CD4-positive, alpha-beta T cell (primary cell): Measurements from ENCODE around the gene SUPT3H. TPM values are rescaled to one million over a fixed set of nuclear protein-coding genes. Genes with fewer than 3 reads are reported as not detected.

Experiments
- ATAC-seq: fragments of 200-7000 bp; cut with Tn5 transposase; one replicate; pipeline ENCODE4 v1.10.0; 2022; ENCODE audit warnings: mild to moderate bottlenecking; ENCODE audit not compliant: poor library complexity
- CTCF ChIA-PET: fragments of 350-600 bp; sonication (Branson Sonifier 250); formaldehyde crosslinking; loops from one replicate; lab custom pipeline; 2021; ENCODE audit warnings: antibody characterized with exemption, inconsistent platforms; lab: Charles Lee
- POLR2A ChIA-PET: fragments of 350-600 bp; sonication (Branson Sonifier 250); formaldehyde crosslinking; loops from one replicate; lab custom pipeline; 2021; ENCODE audit warnings: antibody characterized with exemption, inconsistent platforms; lab: Charles Lee
- DNase-seq, 14 experiments: peaks; one replicate each; pipeline ENCODE4 v3.0.0-alpha.2; 2013 to 2020; ENCODE audit warnings: mixed read lengths in 2 of 14
- H3K27ac ChIP-seq, 2 donors: one replicate each; pipeline versions ENCODE4 v1.5.1 to v1.7.0; 2013; ENCODE audit warnings: low read length in 2 of 2, low read depth in 1 of 2, mild to moderate bottlenecking in 1 of 2
- H3K27me3 ChIP-seq, 2 experiments: 1 replicate in 1 of 2; 2 replicates in 1 of 2; pipeline versions ENCODE4 v1.6.1 to v1.7.0; 2013; ENCODE audit warnings: low read length in 2 of 2, control low read depth in 1 of 2, mild to moderate bottlenecking in 1 of 2, moderate library complexity in 1 of 2; ENCODE audit not compliant: insufficient read depth in 2 of 2, control insufficient read depth in 1 of 2
- H3K36me3 ChIP-seq: one replicate; pipeline ENCODE4 v1.6.1; 2013; ENCODE audit warnings: low read length, control low read depth; ENCODE audit not compliant: insufficient read depth
- H3K4me1 ChIP-seq: one replicate; pipeline ENCODE4 v1.6.1; 2013; ENCODE audit warnings: low read length, control low read depth; ENCODE audit not compliant: insufficient read depth
- H3K4me3 ChIP-seq: one replicate; pipeline ENCODE4 v1.5.1; 2013; ENCODE audit warnings: mild to moderate bottlenecking, low read length, moderate library complexity
- H3K9me3 ChIP-seq, 2 experiments: 1 replicate in 1 of 2; 2 replicates in 1 of 2; pipeline versions ENCODE4 v1.6.1 to v1.7.0; 2013; ENCODE audit warnings: low read length in 2 of 2, mild to moderate bottlenecking in 2 of 2, control low read depth in 1 of 2, moderate library complexity in 1 of 2; ENCODE audit not compliant: control insufficient read depth in 1 of 2, insufficient read depth in 1 of 2
- H3K27ac Mint-ChIP-seq: one replicate; pipeline ENCODE4 v1.8.0; 2020; ENCODE audit warnings: mixed read lengths
- H3K27me3 Mint-ChIP-seq: one replicate; pipeline ENCODE4 v1.8.0; 2021; ENCODE audit warnings: mixed read lengths
- H3K36me3 Mint-ChIP-seq: one replicate; pipeline ENCODE4 v1.8.0; 2021; ENCODE audit warnings: low read depth, mixed read lengths
- H3K4me1 Mint-ChIP-seq: one replicate; pipeline ENCODE4 v1.8.0; 2021; ENCODE audit warnings: low read depth, mixed read lengths
- H3K4me3 Mint-ChIP-seq: one replicate; pipeline ENCODE4 v1.8.0; 2020; ENCODE audit warnings: mild to moderate bottlenecking, mixed read lengths
- H3K9me3 Mint-ChIP-seq: one replicate; pipeline ENCODE4 v1.8.0; 2020; ENCODE audit warnings: mixed read lengths
- CTCF ChIP-seq: fragments of 200-600 bp; IDR thresholded peaks from one replicate; pipeline ENCODE4 v1.8.0; 2022; ENCODE audit warnings: antibody characterized with exemption, mild to moderate bottlenecking
- intact Hi-C, 2 experiments: fragments of 100-400 bp; cut with DNase I in 1 of 2; cut with micrococcal nuclease in 1 of 2; formaldehyde crosslinking; loops; one replicate each; pipeline versions ENCODE4 v1.15.1 to v1.9.0; 2023 to 2025; cut with DNase I, micrococcal nuclease
- total RNA-seq, 174 experiments: library from RNA in 2 of 174; stranded (reverse) in 2 of 174; gene quantifications; one replicate each; pipeline ENCODE4 v1.2.3 and lab custom pipeline; 2021 to 2026

SUPT3H gene
- total RNA-seq, 2 experiments from 2014 or later, result 8.9 to 10.5 TPM

- ChIA-PET CTCF (no interaction called here), POLR2A (no interaction called here)
- Mint-ChIP-seq H3K27ac (no peak overlapping the region), H3K36me3 (peaks cover 1% of the 10 kb centered on the region), H3K4me3 (no peak overlapping the region), H3K4me1 (peaks cover 4% of the 10 kb centered on the region), H3K9me3 (no peaks in the 10 kb centered on the region), H3K27me3 (no peaks in the 10 kb centered on the region)
- H3K36me3 ChIP-seq, result no peaks in the 10 kb centered on the region
- no peak for TF ChIP-seq CTCF
- H3K27me3 ChIP-seq, result peaks cover 0 to 3% of the 10 kb centered on the region in 2 experiments
- no peak overlapping the region for H3K27ac ChIP-seq
- H3K9me3 ChIP-seq, result no peaks in the 10 kb centered on the region
- H3K4me3 ChIP-seq, result no peak overlapping the region
- H3K4me1 ChIP-seq, result no peaks in the 10 kb centered on the region
- ATAC-seq (no peak), DNase-seq (no peak)
- intact Hi-C loops, result no loop called here
Observed at GRCh38 chr6:44804016-44804415, 573.7 kb downstream of the SUPT3H start.

DNA sequence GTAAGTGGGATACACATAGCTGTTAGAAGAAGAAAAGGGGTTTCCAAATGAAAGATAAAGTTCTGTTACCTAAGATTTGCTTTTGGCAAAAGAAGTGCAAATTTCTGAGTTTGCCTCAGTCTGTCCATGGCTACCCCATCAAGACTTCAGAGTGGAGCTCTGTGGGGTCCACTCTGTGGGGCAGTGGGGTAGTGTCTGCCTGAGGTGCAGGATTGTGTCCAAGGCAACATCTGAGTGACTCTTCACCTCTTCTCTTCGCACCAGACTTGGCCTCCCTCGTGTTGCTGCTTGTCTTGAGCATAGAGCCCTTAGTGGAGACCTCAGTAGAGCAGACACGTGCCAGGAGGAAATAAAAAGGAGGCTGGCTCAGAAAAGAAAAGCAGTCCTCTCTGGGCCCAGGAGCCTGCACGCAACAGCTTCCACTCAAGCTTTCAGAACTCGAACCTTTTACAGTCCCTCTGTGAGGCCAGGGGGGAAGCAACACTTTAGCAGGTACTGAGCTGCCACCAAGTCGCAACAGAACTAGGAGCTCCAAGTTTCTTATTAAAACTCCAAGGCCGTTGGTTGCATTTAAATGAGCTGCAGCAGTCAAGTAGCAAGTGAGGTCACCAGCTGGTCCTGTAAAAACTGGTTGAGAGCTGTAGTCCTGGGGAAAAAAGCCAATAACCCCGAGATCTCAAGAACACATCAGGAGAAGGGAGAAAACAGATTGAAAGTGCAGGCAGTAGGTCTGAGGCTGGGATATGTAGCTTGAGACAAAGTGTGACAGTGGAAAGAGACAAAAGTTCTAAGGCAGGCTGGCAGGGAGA, 576.7 kb downstream of the SUPT3H start:
- H3K9me3 Mint-ChIP-seq, result no peaks in the 10 kb centered on the region
- no peaks in the 10 kb centered on the region for H3K27me3 Mint-ChIP-seq
- Histone ChIP-seq H3K4me1 (no peaks in the 10 kb centered on the region), H3K9me3 (no peaks in the 10 kb centered on the region), H3K27me3 (peaks cover 0 to 6% of the 10 kb centered on the region in 2 experiments), H3K27ac (no peak overlapping the region), H3K4me3 (no peak overlapping the region), H3K36me3 (no peaks in the 10 kb centered on the region)
- intact Hi-C loops, result no loop called here
- H3K36me3 Mint-ChIP-seq, result no peaks in the 10 kb centered on the region
- ChIA-PET CTCF (no interaction called here), POLR2A (no interaction called here)
- DNase-seq (no peak), ATAC-seq (no peak)
- H3K4me3 Mint-ChIP-seq, result no peak overlapping the region
- no peak for TF ChIP-seq CTCF
- H3K27ac Mint-ChIP-seq, result no peak overlapping the region
- H3K4me1 Mint-ChIP-seq, result no peaks in the 10 kb centered on the region

GRCh38 chr6:44800171-44800783, 577.5 kb downstream of the SUPT3H start:
- Mint-ChIP-seq H3K4me1 (no peaks in the 10 kb centered on the region), H3K27ac (no peak overlapping the region), H3K9me3 (no peaks in the 10 kb centered on the region), H3K36me3 (no peaks in the 10 kb centered on the region), H3K4me3 (no peak overlapping the region), H3K27me3 (no peaks in the 10 kb centered on the region)
- no peak for DNase-seq
- ATAC-seq, result no peak
- Histone ChIP-seq H3K9me3 (peaks cover 0 to 2% of the 10 kb centered on the region in 2 experiments), H3K4me3 (no peak overlapping the region), H3K27ac (no peak overlapping the region), H3K4me1 (no peaks in the 10 kb centered on the region), H3K36me3 (no peaks in the 10 kb centered on the region), H3K27me3 (peaks cover 0 to 7% of the 10 kb centered on the region in 2 experiments)
- TF ChIP-seq CTCF, result no peak
- CTCF ChIA-PET, result no interaction called here
- intact Hi-C loops, result no loop called here
- POLR2A ChIA-PET, result no interaction called here
